ENCODE results near the gene GNL3L. TPM values are rescaled to one million over a fixed set of nuclear protein-coding genes. Genes with fewer than 3 reads are reported as not detected.

Gene GNL3L
- total and polyA plus RNA-seq, 9 of the 15 experiments (the other 6 are each of a cell fraction or from before 2014, with no cell fraction given) = 11.5 to 81.7 (median 37.6) TPM

DNA sequence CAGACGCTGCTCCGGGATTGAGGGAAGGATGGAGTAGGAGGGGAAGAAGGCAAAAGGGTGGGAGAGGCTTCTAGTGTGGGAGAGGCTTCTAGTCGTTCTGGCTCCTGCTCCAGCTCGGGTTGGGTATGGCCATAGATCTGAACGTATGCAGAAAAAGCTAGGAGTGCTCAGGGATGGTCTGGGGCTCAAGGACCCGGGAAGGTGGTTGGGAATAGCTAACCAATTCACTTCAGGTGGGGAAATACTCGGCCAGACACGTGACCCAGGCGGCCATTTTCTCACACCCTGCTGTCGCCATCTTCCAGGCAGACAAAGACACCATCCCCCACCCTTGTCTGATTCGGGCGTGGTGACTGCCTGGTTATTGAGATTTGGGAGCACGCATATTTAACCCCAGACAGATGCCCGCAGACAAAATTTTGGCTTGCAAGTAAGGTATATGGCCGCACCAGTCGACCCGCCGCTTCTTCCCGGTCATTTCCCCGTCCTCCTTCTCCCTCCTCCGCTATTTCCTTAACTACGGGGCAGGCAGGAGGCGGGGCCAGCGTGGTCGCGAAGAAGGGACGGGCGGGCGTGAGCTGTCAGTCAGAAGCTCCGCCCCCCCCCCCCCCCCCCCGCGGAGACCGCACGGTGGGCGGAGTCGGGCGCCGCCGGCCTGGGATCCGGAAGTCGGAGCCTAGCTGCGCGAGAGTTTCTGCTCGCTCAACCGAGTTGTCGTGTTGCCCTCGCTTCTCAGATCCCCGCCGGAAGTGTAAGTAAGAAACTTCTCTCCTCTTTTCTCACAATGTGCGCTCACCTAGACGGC is at the start of gene GNL3L (continued):
- TF ChIP-seq, protein P1, sequence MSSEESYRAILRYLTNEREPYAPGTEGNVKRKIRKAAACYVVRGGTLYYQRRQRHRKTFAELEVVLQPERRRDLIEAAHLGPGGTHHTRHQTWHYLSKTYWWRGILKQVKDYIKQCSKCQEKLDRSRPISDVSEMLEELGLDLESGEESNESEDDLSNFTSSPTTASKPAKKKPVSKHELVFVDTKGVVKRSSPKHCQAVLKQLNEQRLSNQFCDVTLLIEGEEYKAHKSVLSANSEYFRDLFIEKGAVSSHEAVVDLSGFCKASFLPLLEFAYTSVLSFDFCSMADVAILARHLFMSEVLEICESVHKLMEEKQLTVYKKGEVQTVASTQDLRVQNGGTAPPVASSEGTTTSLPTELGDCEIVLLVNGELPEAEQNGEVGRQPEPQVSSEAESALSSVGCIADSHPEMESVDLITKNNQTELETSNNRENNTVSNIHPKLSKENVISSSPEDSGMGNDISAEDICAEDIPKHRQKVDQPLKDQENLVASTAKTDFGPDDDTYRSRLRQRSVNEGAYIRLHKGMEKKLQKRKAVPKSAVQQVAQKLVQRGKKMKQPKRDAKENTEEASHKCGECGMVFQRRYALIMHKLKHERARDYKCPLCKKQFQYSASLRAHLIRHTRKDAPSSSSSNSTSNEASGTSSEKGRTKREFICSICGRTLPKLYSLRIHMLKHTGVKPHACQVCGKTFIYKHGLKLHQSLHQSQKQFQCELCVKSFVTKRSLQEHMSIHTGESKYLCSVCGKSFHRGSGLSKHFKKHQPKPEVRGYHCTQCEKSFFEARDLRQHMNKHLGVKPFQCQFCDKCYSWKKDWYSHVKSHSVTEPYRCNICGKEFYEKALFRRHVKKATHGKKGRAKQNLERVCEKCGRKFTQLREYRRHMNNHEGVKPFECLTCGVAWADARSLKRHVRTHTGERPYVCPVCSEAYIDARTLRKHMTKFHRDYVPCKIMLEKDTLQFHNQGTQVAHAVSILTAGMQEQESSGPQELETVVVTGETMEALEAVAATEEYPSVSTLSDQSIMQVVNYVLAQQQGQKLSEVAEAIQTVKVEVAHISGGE (CRISPR knock-in tag; IDR thresholded peaks at IDR 0.05) = peak in 1 of 3 experiments; percentile 90; a peak in 2 of 6 replicates
- TF ChIP-seq ZC3H11A (IDR thresholded peaks at IDR 0.05; ENCODE audit: low read depth, low read length) (0 out of 2 replicates have a peak, but pooled peaks have one; percentile 67), HDAC8 (tag; IDR thresholded peaks at IDR 0.05) (0 out of 2 replicates have a peak, but pooled peaks have one; percentile 52), TRIM24 (IDR thresholded peaks at IDR 0.05) (peak in 1 of 2 experiments; percentile 65; a peak in 2 of 4 replicates), BRD9 (IDR thresholded peaks at IDR 0.05; ENCODE audit: low read depth, partially characterized antibody) (no peak), TBL1XR1 (IDR thresholded peaks at IDR 0.05; ENCODE audit: low read length in 2 of 2) (no peak), CHAMP1 (IDR thresholded peaks at IDR 0.05) (0 out of 2 replicates have a peak, but pooled peaks have one; percentile 23), HDAC1 (IDR thresholded peaks at IDR 0.05) (no peak), HEY1 (CRISPR knock-in tag; IDR thresholded peaks at IDR 0.05; ENCODE audit: borderline replicate concordance) (no peak), RFX7 (CRISPR knock-in tag; IDR thresholded peaks at IDR 0.05) (no peak), HNRNPL (IDR thresholded peaks at IDR 0.05; ENCODE audit: low read depth, low read length) (no peak), CBX5 (IDR thresholded peaks at IDR 0.05; ENCODE audit: borderline replicate concordance, low read depth) (peak; percentile 16; the same call in 1 of the 2 replicates)
- TF ChIP-seq, protein P2, sequence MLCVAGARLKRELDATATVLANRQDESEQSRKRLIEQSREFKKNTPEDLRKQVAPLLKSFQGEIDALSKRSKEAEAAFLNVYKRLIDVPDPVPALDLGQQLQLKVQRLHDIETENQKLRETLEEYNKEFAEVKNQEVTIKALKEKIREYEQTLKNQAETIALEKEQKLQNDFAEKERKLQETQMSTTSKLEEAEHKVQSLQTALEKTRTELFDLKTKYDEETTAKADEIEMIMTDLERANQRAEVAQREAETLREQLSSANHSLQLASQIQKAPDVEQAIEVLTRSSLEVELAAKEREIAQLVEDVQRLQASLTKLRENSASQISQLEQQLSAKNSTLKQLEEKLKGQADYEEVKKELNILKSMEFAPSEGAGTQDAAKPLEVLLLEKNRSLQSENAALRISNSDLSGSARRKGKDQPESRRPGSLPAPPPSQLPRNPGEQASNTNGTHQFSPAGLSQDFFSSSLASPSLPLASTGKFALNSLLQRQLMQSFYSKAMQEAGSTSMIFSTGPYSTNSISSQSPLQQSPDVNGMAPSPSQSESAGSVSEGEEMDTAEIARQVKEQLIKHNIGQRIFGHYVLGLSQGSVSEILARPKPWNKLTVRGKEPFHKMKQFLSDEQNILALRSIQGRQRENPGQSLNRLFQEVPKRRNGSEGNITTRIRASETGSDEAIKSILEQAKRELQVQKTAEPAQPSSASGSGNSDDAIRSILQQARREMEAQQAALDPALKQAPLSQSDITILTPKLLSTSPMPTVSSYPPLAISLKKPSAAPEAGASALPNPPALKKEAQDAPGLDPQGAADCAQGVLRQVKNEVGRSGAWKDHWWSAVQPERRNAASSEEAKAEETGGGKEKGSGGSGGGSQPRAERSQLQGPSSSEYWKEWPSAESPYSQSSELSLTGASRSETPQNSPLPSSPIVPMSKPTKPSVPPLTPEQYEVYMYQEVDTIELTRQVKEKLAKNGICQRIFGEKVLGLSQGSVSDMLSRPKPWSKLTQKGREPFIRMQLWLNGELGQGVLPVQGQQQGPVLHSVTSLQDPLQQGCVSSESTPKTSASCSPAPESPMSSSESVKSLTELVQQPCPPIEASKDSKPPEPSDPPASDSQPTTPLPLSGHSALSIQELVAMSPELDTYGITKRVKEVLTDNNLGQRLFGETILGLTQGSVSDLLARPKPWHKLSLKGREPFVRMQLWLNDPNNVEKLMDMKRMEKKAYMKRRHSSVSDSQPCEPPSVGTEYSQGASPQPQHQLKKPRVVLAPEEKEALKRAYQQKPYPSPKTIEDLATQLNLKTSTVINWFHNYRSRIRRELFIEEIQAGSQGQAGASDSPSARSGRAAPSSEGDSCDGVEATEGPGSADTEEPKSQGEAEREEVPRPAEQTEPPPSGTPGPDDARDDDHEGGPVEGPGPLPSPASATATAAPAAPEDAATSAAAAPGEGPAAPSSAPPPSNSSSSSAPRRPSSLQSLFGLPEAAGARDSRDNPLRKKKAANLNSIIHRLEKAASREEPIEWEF (CRISPR knock-in tag; IDR thresholded peaks at IDR 0.05) = 0 out of 2 replicates have a peak, but pooled peaks have one; percentile 34
- TF ChIP-seq, protein P3, sequence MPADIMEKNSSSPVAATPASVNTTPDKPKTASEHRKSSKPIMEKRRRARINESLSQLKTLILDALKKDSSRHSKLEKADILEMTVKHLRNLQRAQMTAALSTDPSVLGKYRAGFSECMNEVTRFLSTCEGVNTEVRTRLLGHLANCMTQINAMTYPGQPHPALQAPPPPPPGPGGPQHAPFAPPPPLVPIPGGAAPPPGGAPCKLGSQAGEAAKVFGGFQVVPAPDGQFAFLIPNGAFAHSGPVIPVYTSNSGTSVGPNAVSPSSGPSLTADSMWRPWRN (IDR thresholded peaks at IDR 0.05; ENCODE audit: low read depth) = no peak
